COLO829 (cell line): ENCODE data around the gene TJAP1.

Experiments
- DNase-seq: peaks from one replicate; pipeline ENCODE4 v3.0.0; 2012; ENCODE audit warnings: low spot score

TJAP1 gene, protein sequence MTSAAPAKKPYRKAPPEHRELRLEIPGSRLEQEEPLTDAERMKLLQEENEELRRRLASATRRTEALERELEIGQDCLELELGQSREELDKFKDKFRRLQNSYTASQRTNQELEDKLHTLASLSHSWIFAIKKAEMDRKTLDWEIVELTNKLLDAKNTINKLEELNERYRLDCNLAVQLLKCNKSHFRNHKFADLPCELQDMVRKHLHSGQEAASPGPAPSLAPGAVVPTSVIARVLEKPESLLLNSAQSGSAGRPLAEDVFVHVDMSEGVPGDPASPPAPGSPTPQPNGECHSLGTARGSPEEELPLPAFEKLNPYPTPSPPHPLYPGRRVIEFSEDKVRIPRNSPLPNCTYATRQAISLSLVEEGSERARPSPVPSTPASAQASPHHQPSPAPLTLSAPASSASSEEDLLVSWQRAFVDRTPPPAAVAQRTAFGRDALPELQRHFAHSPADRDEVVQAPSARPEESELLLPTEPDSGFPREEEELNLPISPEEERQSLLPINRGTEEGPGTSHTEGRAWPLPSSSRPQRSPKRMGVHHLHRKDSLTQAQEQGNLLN

GRCh38 chr6:43477235-43478007 lies at the start of gene TJAP1:
Gene TJAP1 (plus strand): TSS chr6:43477570. CDS start chr6:43499002, 21,432 bp downstream.
- peak; percentile 93 for DNase-seq

DNA sequence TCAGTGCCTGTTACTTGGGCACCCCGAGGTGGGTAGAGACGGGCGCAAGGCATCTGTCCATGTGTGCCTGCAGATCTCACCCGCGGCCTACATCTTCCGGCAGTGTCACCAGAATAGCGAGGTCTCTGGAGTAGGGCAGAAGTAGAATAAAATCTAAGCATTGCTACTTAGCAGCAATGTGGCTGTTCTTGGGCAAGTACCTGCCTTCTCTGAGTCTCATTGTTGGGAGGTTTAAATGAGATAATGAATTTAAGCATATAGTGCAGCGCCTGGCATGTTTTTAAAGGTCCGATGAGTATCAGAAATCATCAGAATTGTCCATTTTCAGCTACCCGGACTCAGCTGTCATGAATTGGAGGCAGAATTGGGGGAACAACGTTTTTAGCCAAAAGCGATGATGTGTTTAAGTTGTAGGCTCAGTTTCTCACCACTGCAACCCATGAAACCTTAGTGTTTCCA lies 49.2 kb upstream of the TJAP1 start:
- peak; percentile 19 for DNase-seq

GRCh38 chr6:43428874-43429273 lies 48.5 kb upstream of the TJAP1 start:
- DNase-seq: no peak

DNA sequence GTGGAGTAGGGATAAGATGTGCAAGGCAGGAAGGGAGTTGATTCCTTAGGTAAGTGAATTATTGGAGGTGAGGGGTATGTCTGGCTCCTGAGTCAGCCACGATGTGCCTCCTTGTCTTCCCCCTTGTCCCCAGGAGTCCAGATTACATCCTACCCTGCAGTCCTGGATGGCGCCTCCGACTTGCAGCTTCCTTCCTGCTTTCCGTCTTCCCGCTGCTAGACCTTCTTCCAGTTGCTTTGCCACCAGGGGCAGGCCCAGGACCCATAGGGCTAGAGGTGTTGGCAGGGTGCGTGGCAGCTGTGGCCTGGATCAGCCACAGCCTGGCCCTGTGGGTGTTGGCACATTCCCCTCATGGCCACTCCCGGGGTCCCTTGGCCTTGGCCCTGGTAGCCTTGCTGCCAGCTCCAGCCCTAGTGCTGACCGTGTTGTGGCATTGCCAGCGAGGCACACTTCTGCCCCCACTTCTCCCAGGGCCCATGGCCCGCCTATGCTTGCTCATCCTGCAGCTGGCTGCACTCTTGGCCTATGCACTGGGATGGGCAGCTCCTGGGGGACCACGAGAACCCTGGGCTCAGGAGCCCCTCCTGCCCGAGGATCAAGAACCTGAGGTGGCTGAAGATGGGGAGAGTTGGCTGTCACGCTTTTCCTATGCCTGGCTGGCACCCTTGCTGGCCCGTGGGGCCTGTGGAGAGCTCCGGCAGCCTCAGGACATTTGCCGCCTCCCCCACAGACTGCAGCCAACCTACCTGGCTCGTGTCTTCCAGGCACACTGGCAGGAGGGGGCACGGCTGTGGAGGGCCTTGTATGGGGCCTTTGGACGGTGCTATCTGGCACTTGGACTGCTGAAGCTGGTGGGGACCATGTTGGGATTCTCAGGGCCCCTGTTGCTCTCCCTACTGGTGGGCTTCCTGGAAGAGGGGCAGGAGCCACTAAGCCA lies 45.1 kb upstream of the TJAP1 start:
- DNase-seq: no peak

DNA sequence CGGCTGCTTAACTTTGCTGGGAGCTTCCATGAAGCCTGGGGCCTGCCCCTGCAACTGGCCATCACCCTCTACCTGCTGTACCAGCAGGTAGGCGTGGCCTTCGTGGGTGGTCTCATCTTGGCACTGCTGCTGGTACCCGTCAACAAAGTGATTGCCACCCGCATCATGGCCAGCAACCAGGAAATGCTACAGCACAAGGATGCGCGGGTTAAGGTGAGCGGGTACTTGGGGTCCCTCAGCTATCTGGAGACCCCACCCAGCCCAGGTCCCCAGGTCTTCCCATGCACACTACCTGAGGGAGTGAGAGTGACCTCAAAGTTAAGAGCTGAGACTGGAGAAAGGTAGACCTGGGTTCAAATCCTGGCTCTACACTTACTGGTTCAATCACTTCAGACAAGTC lies 44.2 kb upstream of the TJAP1 start:
- no peak for DNase-seq

- no peak for DNase-seq
These were observed 43.1 kb upstream of the TJAP1 start for GRCh38 chr6:43434001-43434840.

DNA sequence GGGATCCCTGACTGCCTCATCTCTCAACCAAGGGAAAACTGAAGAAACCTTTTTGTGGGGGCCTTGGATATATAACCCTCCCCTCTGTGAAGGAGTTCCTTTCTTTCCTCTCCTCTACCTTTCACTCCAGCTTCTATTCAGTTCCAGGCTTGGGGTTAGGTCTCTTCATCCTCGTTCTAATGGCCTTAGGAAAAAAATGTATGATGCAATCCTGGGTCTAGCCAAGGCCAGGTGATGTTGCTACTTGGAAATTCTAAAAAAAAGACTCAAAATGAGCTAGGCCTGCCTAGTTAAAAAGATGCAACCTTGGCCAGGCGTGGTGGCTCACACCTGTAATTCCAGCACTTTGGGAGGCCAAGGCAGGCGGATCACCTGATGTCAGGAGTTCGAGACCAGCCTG lies 42.4 kb upstream of the TJAP1 start:
- no peak for DNase-seq

DNA sequence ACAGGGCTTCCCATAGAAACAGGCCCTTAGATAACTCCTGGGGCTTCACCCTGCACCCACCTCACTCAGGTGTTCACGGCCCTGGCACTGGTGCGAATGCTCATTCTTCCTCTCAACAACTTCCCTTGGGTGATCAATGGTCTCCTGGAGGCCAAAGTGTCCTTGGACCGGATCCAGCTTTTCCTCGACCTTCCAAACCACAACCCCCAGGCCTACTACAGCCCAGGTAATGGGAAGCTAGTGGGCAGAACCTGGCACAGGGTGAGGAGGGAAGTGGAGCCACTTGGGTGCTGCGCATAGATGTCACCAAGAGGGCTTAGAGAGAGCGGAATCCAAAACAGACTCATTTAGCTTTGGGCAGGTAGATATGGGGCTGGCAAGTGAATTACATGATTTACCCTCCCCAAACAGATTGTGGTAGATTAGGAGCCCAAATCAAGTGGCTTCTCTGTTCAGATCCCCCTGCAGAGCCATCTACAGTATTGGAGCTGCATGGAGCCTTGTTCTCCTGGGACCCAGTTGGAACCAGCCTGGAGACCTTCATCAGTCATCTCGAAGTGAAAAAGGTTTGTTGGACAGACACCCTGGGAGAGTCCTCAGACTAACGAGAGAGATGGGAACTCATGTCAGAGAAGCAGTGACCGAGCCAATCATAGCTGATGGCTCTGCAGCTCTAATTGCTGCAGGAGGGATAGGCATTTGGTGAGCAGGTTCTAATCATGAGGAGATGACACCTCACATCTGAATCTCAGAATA lies 41.5 kb upstream of the TJAP1 start:
- no peak for DNase-seq

DNA sequence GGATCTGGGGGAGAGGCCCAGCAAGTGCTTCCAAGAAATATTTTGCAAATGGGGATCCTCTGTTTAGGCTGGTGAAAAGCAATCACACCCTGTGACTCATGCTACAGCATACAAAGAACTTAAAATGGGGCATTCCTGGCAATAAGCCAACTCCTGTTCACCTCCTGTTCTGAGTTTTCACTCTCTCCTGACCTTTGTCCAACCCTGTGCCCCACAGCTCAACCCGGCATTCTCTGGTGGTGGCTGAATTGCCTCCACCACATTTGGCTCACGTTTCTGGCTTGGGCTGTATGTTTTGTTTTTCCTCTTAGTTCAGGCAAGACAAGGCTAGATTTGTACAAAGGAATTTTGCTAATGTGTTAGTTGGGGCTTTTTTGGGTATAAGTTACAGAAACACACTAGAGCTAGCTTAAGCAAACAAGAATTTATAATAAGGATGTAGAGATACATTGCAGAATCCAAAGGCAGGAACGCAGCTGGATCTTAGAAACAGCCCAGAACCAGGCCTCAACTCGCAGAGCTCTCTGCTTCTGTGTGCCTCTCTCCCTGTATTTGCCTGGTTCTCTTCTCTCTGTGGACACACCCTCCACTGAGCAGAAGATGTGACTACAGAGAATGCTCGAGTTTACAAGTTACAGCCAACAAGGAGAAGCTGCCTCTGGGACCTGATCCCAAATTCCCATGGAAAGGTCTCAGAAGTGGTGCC lies 40.6 kb upstream of the TJAP1 start:
- peak; percentile 77 for DNase-seq

- DNase-seq: no peak
These were observed 39.7 kb upstream of the TJAP1 start for GRCh38 chr6:43437700-43438099.

- no peak for DNase-seq
These were observed 34.4 kb upstream of the TJAP1 start for GRCh38 chr6:43442935-43443334.

GRCh38 chr6:43444036-43444435 lies 33.3 kb upstream of the TJAP1 start:
- no peak for DNase-seq

DNA sequence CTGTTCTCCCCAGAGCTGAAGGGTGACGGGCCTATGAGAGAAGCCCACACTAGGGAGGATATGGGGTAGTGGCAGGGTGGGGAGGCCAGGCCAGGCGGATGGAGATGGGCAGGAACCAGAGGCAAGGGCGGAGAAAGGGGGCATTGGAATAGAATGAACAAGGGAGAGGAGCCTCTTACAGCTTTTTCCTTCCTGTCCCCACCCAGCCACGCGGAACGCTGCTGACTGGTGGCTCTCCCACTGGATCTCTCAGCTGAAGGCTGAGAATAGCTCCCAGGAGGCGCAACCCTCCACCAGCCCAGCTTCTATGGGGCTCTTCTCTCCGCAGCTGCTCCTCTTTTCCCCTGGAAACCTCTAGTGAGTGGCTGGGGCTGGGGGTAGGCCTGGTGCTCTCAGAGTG lies 32.8 kb upstream of the TJAP1 start:
- DNase-seq: no peak

GRCh38 chr6:43445576-43445975 lies 31.8 kb upstream of the TJAP1 start:
- DNase-seq: no peak

DNA sequence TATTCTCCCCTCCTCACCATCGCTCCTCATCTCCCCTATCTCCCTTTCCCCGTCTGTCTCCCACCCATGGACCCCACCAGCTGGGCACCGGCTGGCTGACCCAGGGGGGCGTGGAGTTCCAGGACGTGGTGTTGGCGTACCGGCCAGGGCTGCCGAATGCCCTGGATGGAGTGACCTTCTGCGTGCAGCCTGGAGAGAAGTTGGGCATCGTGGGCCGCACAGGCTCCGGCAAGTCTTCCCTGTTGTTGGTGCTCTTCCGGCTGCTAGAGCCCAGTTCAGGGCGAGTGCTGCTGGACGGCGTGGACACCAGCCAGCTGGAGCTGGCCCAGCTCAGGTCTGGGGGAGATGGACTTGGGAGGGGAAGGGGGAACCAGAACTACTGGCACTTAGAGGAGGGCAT lies 29.8 kb upstream of the TJAP1 start:
- DNase-seq: no peak

DNA sequence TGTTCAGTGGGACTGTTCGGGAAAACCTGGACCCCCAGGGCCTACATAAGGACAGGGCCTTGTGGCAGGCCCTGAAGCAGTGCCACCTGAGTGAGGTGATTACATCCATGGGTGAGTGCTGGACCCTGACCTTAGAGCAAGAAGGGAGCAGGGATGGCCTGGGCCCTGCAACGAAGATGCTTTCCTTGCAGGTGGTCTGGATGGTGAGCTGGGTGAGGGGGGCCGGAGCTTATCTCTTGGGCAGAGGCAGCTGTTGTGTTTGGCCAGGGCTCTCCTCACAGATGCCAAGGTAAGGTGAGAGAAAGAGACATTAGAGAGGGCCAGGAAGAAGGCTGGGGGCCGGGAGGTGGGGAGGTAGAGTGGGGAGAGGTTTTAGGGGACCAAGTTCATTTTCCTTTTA lies 28.5 kb upstream of the TJAP1 start:
- no peak for DNase-seq

DNA sequence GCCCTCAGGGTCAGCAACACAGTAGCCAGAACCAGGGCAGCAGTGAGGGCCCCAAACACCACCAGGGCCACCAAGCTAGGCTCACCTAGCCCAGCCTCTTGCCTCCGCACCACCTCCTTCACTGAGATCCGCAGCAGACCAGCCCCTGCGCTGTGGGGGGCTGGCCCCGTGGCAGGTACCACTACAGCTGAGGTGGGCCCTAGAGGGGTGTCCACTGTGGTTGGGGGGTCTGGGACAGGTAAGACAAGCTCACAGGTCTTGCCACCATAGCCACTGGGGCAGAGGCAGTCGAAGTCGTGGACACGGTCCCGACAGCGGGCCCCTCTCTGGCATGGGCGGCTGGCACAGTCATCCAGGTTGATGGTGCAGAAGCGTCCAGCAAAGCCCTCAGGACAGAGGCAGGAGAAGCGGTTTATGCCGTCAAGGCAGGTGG lies 26.7 kb upstream of the TJAP1 start:
- no peak for DNase-seq

- DNase-seq: no peak
These were observed 26.0 kb upstream of the TJAP1 start for GRCh38 chr6:43451348-43451747.

DNA sequence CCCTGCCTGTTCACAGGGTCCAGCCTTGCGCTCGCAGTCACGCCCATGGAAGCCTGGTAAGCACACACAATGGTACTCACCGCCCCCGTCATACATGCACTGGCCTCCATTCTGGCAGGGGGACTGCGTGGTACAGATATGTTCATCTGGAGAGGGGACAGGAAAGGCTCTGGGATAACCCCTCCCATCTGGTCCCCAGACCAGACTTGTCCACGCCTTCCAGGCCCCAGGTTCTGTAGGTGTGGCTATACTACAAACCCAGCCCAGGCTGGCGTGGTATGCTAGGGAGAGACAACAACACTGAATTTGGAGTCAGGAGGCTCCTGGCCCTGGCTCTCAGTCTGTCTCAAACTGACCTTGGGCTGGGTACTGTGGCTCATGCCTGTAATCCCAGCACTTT lies 25.4 kb upstream of the TJAP1 start:
- no peak for DNase-seq

DNA sequence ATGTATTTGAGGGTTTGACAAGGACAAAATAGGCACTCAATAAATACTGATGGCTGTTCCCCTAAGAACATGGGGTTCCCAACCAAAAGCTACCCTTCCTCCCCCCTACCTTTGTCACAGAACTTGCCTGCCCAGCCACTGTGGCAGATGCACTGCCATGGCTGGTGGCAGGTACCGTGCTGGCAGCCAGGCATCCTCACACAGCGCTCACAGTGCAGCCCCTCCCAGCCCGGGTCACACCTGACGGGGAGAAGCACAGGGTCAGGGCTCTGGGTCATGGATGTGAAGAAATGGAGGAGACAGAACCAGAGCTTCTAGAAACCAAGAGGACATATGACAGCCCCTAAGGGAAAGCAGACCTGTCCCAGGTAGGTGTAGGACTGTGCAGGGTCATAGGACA lies 24.5 kb upstream of the TJAP1 start:
- DNase-seq: no peak
